ENCODE results near the gene CHP2.

Gene CHP2

GRCh38 chr16:23773339-23773738 is 18.5 kb downstream of the CHP2 start:
- Histone ChIP-seq H3K36me3 (ENCODE audit: control insufficient read depth, insufficient read depth, low read length) (no peaks in the 10 kb centered on the region), H3K27me3 (ENCODE audit: control insufficient read depth, insufficient read depth, low read length) (no peaks in the 10 kb centered on the region; the same call in 1 of the 2 replicates), H3K4me1 (ENCODE audit: control insufficient read depth, insufficient read depth, low read length) (no peaks in the 10 kb centered on the region)

GRCh38 chr16:23781176-23781575 is 26.4 kb downstream of the CHP2 start:
- H3K4me1 ChIP-seq (ENCODE audit: control insufficient read depth, insufficient read depth, low read length), result peaks cover 8% of the 10 kb centered on the region
- H3K27ac ChIP-seq (ENCODE audit: low read depth, low read length), result no peak overlapping the region
- H3K9ac ChIP-seq (ENCODE audit: low read length), result no peak overlapping the region
- peaks cover 31% of the 10 kb centered on the region; the same call in 1 of the 2 replicates for H3K27me3 ChIP-seq (ENCODE audit: control insufficient read depth, insufficient read depth, low read length)
- H3K4me3 ChIP-seq (ENCODE audit: low read depth, low read length), result no peak overlapping the region
- H3K9me3 ChIP-seq (ENCODE audit: control insufficient read depth, insufficient read depth, low read depth, low read length), result peaks cover 3% of the 10 kb centered on the region
- H3K36me3 ChIP-seq (ENCODE audit: control insufficient read depth, insufficient read depth, low read length), result no peaks in the 10 kb centered on the region

More at GRCh38 chr16:23773339-23773738, 18.5 kb downstream of the CHP2 start:
- Histone ChIP-seq H3K9me3 (ENCODE audit: control insufficient read depth, insufficient read depth, low read depth, low read length) (no peaks in the 10 kb centered on the region), H3K27ac (ENCODE audit: low read depth, low read length) (no peak overlapping the region), H3K4me3 (ENCODE audit: low read depth, low read length) (no peak overlapping the region), H3K9ac (ENCODE audit: low read length) (no peak overlapping the region)

GRCh38 chr16:23784811-23785447 is 30.1 kb downstream of the CHP2 start:
- Histone ChIP-seq H3K4me3 (ENCODE audit: low read depth, low read length) (no peak overlapping the region), H3K4me1 (ENCODE audit: control insufficient read depth, insufficient read depth, low read length) (peaks cover 21% of the 10 kb centered on the region), H3K27ac (ENCODE audit: low read depth, low read length) (no peak overlapping the region), H3K36me3 (ENCODE audit: control insufficient read depth, insufficient read depth, low read length) (no peaks in the 10 kb centered on the region), H3K9me3 (ENCODE audit: control insufficient read depth, insufficient read depth, low read depth, low read length) (peaks cover 3% of the 10 kb centered on the region), H3K27me3 (ENCODE audit: control insufficient read depth, insufficient read depth, low read length) (peaks cover 62% of the 10 kb centered on the region), H3K9ac (ENCODE audit: low read length) (no peak overlapping the region)

- H3K27ac ChIP-seq (ENCODE audit: low read depth, low read length), result no peak overlapping the region
- H3K4me3 ChIP-seq (ENCODE audit: low read depth, low read length), result no peak overlapping the region
- H3K9me3 ChIP-seq (ENCODE audit: control insufficient read depth, insufficient read depth, low read depth, low read length), result peaks cover 3% of the 10 kb centered on the region
- H3K4me1 ChIP-seq (ENCODE audit: control insufficient read depth, insufficient read depth, low read length), result peaks cover 27% of the 10 kb centered on the region
- H3K27me3 ChIP-seq (ENCODE audit: control insufficient read depth, insufficient read depth, low read length), result peaks cover 71% of the 10 kb centered on the region
- no peaks in the 10 kb centered on the region for H3K36me3 ChIP-seq (ENCODE audit: control insufficient read depth, insufficient read depth, low read length)
- no peak overlapping the region for H3K9ac ChIP-seq (ENCODE audit: low read length)
These were observed 31.0 kb downstream of the CHP2 start for GRCh38 chr16:23785842-23786241.

- H3K27me3 ChIP-seq (ENCODE audit: control insufficient read depth, insufficient read depth, low read length), result peaks cover 72% of the 10 kb centered on the region
These were observed 32.2 kb downstream of the CHP2 start for GRCh38 chr16:23786964-23787561.

GRCh38 chr16:23788685-23789084 is 33.9 kb downstream of the CHP2 start:
- peaks cover 3% of the 10 kb centered on the region for H3K9me3 ChIP-seq (ENCODE audit: control insufficient read depth, insufficient read depth, low read depth, low read length)
- no peak overlapping the region for H3K4me3 ChIP-seq (ENCODE audit: low read depth, low read length)
- no peak overlapping the region for H3K9ac ChIP-seq (ENCODE audit: low read length)
- H3K4me1 ChIP-seq (ENCODE audit: control insufficient read depth, insufficient read depth, low read length), result peaks cover 27% of the 10 kb centered on the region
- peaks cover 69% of the 10 kb centered on the region for H3K27me3 ChIP-seq (ENCODE audit: control insufficient read depth, insufficient read depth, low read length)
- H3K36me3 ChIP-seq (ENCODE audit: control insufficient read depth, insufficient read depth, low read length), result no peaks in the 10 kb centered on the region
- no peak overlapping the region for H3K27ac ChIP-seq (ENCODE audit: low read depth, low read length)

More at GRCh38 chr16:23786964-23787561, 32.2 kb downstream of the CHP2 start:
- no peaks in the 10 kb centered on the region for H3K36me3 ChIP-seq (ENCODE audit: control insufficient read depth, insufficient read depth, low read length)
- peak overlapping the region; percentile 22 for H3K4me3 ChIP-seq (ENCODE audit: low read depth, low read length)
- H3K27ac ChIP-seq (ENCODE audit: low read depth, low read length), result peak overlapping the region; percentile 75
- peak overlapping the region; percentile 69 for H3K9ac ChIP-seq (ENCODE audit: low read length)
- peaks cover 27% of the 10 kb centered on the region for H3K4me1 ChIP-seq (ENCODE audit: control insufficient read depth, insufficient read depth, low read length)
- H3K9me3 ChIP-seq (ENCODE audit: control insufficient read depth, insufficient read depth, low read depth, low read length), result peaks cover 3% of the 10 kb centered on the region

- Histone ChIP-seq H3K4me1 (ENCODE audit: control insufficient read depth, insufficient read depth, low read length) (peaks cover 4% of the 10 kb centered on the region; the same call in 1 of the 2 replicates), H3K4me3 (ENCODE audit: low read depth, low read length) (no peak overlapping the region), H3K9me3 (ENCODE audit: control insufficient read depth, insufficient read depth, low read depth, low read length) (no peaks in the 10 kb centered on the region), H3K36me3 (ENCODE audit: control insufficient read depth, insufficient read depth, low read length) (no peaks in the 10 kb centered on the region), H3K27me3 (ENCODE audit: control insufficient read depth, insufficient read depth, low read length) (peaks cover 16% of the 10 kb centered on the region; the same call in 1 of the 2 replicates), H3K9ac (ENCODE audit: low read length) (no peak overlapping the region), H3K27ac (ENCODE audit: low read depth, low read length) (no peak overlapping the region)
These were observed 40.6 kb downstream of the CHP2 start for GRCh38 chr16:23795378-23795777.

- Histone ChIP-seq H3K4me3 (ENCODE audit: low read depth, low read length) (no peak overlapping the region), H3K36me3 (ENCODE audit: control insufficient read depth, insufficient read depth, low read length) (no peaks in the 10 kb centered on the region), H3K4me1 (ENCODE audit: control insufficient read depth, insufficient read depth, low read length) (no peaks in the 10 kb centered on the region), H3K27ac (ENCODE audit: low read depth, low read length) (no peak overlapping the region), H3K27me3 (ENCODE audit: control insufficient read depth, insufficient read depth, low read length) (peaks cover 8% of the 10 kb centered on the region; the same call in 1 of the 2 replicates), H3K9ac (ENCODE audit: low read length) (no peak overlapping the region), H3K9me3 (ENCODE audit: control insufficient read depth, insufficient read depth, low read depth, low read length) (no peaks in the 10 kb centered on the region)
These were observed 42.1 kb downstream of the CHP2 start for GRCh38 chr16:23796941-23797340.

- Histone ChIP-seq H3K27ac (ENCODE audit: low read depth, low read length) (no peak overlapping the region), H3K27me3 (ENCODE audit: control insufficient read depth, insufficient read depth, low read length) (peaks cover 9% of the 10 kb centered on the region), H3K36me3 (ENCODE audit: control insufficient read depth, insufficient read depth, low read length) (no peaks in the 10 kb centered on the region), H3K4me3 (ENCODE audit: low read depth, low read length) (no peak overlapping the region), H3K9me3 (ENCODE audit: control insufficient read depth, insufficient read depth, low read depth, low read length) (no peaks in the 10 kb centered on the region), H3K9ac (ENCODE audit: low read length) (no peak overlapping the region), H3K4me1 (ENCODE audit: control insufficient read depth, insufficient read depth, low read length) (no peaks in the 10 kb centered on the region)
These were observed 46.6 kb downstream of the CHP2 start for GRCh38 chr16:23801378-23801777.

- no peak overlapping the region for H3K27ac ChIP-seq (ENCODE audit: low read depth, low read length)
- H3K4me3 ChIP-seq (ENCODE audit: low read depth, low read length), result no peak overlapping the region
- H3K36me3 ChIP-seq (ENCODE audit: control insufficient read depth, insufficient read depth, low read length), result no peaks in the 10 kb centered on the region
- H3K9ac ChIP-seq (ENCODE audit: low read length), result no peak overlapping the region
- H3K4me1 ChIP-seq (ENCODE audit: control insufficient read depth, insufficient read depth, low read length), result no peaks in the 10 kb centered on the region
- H3K27me3 ChIP-seq (ENCODE audit: control insufficient read depth, insufficient read depth, low read length), result peaks cover 6% of the 10 kb centered on the region
- no peaks in the 10 kb centered on the region for H3K9me3 ChIP-seq (ENCODE audit: control insufficient read depth, insufficient read depth, low read depth, low read length)
These were observed 48.0 kb downstream of the CHP2 start for GRCh38 chr16:23802776-23803175.

- peaks cover 4% of the 10 kb centered on the region for H3K27me3 ChIP-seq (ENCODE audit: control insufficient read depth, insufficient read depth, low read length)
- H3K27ac ChIP-seq (ENCODE audit: low read depth, low read length), result no peak overlapping the region
- no peaks in the 10 kb centered on the region for H3K9me3 ChIP-seq (ENCODE audit: control insufficient read depth, insufficient read depth, low read depth, low read length)
- no peaks in the 10 kb centered on the region for H3K4me1 ChIP-seq (ENCODE audit: control insufficient read depth, insufficient read depth, low read length)
- no peak overlapping the region for H3K9ac ChIP-seq (ENCODE audit: low read length)
- no peaks in the 10 kb centered on the region for H3K36me3 ChIP-seq (ENCODE audit: control insufficient read depth, insufficient read depth, low read length)
- H3K4me3 ChIP-seq (ENCODE audit: low read depth, low read length), result no peak overlapping the region
These were observed 48.8 kb downstream of the CHP2 start for GRCh38 chr16:23803591-23804123.

Measured in HUES6 (cell line).